PFSK-1 (cell line): ENCODE data around the gene INIP.

Experiments
- POLR2AphosphoS5 ChIP-seq: IDR thresholded peaks from 2 replicates; pipeline ENCODE4 v1.6.1; 2012; ENCODE audit warnings: low read depth, mild to moderate bottlenecking, control low read depth, low read length, moderate library complexity
- SIN3A ChIP-seq: IDR thresholded peaks from 2 replicates; pipeline ENCODE4 v1.6.1; 2012; ENCODE audit warnings: mild to moderate bottlenecking, low read length, moderate library complexity, borderline replicate concordance; ENCODE audit not compliant: insufficient read depth

DNA sequence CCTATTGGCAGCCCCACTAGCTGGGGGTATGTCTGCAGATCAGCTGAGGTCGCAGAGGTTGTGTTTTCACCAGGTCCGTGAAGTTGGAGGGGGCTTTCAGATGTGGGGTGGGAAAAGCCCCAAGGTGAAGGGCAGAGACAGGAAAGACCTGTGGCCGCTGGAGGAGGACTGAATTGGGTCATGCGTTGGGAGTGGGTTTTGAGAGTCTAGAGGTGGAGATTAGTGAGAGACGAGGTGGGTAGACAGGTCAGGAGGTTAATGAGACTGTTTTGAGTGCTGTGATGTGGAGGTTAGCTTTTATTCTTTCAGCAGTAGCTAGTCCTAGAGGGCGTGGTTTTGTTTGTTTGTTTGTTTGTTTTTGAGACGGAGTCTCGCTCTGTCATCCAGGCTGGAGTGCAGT lies 42.9 kb upstream of the INIP start:
- TF ChIP-seq SIN3A, result no peak
- TF ChIP-seq POLR2AphosphoS5, result no peak
